ENCODE results near the gene IL17C.

The IL17C gene

GRCh38 chr16:88629835-88630234 lies 8.5 kb upstream of the IL17C start:
- DNase-seq, result no peak

DNA sequence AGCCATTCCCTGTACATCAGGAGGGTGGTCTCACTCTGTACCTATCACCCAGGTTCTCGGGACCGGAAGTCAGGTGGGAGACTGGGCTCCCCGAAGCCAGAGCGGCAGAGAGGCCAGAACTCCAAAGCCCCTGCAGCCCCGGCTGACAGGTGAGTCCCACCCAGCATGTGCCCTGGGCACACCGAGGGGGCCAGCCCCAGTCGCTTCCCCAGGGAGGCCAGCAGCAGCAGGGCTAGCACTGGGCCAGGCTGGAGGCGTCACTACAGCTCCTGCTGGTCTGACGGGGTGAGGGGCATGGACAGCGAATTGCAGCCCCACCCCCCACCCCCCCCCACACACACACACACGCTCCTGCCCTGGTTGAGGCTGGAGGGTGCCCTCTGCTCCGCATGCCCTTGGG lies 7.9 kb upstream of the IL17C start:
- DNase-seq, result no peak

DNA sequence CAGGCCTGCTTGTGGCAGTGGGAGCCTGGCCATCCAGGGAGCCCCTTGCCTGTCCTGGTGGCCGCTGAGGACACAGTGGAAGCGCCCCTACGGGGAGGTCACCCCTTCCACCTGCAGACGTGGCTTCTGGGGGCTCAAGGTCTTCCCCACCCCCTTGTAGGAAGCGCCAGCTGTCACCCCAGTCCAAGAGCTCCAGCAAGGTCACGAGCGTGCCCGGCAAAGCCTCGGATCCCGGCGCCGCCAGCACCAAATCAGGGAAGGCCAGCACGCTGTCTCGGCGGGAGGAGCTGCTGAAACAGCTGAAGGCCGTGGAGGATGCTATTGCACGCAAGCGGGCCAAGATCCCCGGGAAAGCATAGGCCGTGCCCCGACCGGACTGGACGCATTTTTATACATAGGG lies 7.4 kb upstream of the IL17C start:
- DNase-seq, result no peak

DNA sequence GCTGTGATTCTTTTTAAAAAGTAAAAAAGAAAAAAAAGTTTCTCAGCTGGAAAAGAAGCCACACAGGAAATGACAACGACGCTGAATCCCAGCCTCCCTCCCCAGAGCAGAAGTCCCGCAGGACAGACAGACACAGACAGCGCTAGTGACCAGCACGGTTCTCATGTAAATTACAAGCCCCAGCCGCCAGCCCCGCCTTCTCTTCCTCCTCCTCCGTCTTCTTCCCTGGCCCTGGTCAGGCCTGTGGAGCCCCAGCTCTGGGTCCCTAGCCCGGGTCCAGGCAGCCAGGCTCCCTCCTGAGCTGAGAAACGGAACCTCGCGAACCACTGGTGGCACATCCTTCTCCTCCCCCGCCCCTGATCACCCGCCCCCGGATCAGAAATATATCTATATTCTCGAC lies 7.0 kb upstream of the IL17C start:
- no peak for DNase-seq

DNA sequence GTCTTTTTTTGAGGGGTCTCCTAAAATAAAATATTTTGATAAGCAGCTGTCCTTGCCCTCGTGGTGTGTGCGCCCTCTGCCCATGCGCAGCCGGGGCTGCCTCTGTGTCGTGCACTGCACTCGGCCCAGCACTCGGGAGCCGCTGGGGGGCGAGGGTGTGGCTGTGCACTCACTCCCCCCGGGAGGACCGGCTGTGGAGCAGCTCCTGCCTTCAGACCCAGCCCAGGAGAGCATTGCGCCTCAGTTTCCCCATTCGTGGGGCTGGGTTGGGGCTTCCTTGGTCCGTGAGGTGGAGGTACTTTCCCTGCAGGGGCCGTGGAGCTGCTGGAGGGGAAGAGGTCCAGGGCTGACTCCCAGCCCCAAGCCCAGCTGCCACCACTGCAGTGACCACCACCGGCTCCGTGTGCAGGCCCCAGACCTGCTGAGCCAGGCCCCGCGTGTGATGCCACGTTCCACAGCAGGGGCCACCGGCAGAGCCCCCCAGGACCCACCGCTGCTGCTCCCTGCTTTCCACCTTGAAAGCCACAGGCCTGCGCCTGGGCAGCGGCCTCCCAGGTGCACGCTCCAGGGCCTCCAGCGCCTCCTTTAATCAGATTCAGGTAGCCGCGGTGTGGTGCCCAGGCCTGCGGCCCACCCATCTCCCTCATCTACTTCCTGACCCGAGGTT lies 6.3 kb upstream of the IL17C start:
- DNase-seq, result no peak

- no peak for DNase-seq
Observed at GRCh38 chr16:88632587-88632930, 5.8 kb upstream of the IL17C start.

DNA sequence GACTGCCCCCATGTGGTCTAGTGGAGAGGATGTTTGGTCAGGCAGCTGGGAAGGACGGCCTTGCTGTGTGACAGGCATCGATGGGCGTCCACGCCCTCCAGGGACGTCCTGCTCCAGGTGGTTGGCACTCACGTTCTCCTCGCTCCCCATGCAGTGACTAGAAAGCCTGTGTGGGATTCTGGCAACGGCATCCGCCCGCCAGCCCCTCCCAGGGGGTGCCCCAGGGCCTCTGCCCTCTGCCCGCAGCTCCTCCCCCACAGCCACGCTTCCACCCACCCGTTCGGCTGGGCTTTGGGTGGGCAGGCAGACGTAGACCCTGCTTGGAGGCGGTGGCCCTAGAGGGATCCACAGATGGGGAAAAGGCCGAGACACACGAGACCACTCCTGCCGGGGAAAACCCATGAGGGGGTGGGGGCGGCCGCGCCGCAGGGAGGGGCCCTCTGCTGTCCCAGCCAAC lies 4.7 kb upstream of the IL17C start:
- peak; percentile 47 for DNase-seq

GRCh38 chr16:88634141-88634993 lies 4.0 kb upstream of the IL17C start:
- DNase-seq, result peak; percentile 63

DNA sequence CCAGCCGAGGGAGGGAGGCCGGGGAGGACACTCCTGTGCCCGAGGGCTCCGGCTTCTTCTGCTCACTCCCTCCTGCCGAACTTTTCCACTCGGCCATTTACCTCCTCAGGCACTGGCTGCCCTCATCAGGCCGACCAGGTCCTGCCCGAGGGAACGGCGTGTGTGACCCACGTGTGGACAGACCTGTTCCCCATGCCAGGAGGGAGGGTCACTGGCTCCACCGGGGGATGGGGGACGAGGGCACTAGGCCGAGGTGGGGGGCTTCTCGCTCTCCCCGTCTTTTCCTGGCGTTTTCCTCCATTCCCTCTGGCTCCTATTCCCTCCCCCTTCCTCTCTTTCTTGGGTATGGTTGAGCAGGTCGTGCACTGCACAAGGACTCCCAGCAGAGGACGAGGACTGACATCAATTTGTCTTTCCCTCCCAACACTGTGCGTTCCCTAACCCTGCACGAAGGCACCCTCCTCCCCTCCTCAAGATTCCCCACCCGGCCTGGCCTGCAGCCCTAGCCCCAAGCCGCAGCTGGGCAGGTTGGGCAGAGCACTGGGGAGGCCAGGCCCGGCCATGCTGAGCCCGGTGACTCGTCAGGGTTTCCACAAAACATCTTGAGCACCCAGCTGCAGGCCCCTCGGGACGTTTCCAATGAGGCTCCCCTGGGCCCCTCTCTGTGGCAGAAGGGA lies 3.2 kb upstream of the IL17C start:
- DNase-seq, result no peak

- no peak for DNase-seq
Observed at GRCh38 chr16:88635671-88636319, 2.6 kb upstream of the IL17C start.

GRCh38 chr16:88636488-88637265 lies 1.7 kb upstream of the IL17C start:
- no peak for DNase-seq

- no peak for DNase-seq
Observed at GRCh38 chr16:88639231-88640038, 1.1 kb downstream of the IL17C start.

DNA sequence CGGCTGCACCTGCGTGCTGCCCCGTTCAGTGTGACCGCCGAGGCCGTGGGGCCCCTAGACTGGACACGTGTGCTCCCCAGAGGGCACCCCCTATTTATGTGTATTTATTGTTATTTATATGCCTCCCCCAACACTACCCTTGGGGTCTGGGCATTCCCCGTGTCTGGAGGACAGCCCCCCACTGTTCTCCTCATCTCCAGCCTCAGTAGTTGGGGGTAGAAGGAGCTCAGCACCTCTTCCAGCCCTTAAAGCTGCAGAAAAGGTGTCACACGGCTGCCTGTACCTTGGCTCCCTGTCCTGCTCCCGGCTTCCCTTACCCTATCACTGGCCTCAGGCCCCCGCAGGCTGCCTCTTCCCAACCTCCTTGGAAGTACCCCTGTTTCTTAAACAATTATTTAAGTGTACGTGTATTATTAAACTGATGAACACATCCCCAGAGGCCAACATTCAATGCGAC lies 1.7 kb downstream of the IL17C start:
- no peak for DNase-seq

DNA sequence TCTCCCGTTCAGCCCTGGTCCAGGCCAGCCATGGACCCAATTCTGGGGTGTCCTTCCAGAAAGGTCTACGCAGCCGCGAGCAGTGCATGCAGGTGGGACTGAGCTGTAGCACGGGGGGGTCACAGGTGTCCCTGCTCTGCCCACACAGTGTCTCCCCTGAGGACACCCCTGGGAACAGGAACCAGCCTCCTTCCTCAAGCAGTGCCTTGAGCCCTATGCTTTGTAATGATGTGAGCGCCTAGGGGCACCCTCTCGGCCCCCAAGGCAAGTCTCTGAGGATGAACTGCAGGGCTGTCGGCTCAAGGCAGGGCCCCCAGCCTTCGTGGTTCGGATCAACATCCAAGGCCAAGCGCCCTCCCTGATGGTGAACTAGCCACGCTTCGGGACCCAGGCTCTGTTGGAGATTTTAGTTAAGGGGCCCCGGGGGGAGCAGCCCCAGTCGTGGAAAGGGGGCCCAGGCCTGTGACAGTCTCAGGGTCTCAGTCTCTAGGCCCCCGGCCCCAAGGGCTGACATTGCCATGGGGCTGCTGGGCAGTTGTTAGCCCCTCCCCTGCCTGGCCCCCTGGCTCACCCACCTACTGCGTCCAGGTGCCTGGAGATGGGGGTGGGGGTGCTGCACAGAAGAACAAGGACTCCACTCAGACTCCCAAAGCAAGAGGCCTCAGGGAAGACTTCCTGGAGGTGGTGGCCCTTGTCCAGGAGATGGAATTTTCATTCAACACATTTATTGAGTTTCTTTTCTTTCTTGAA lies 2.3 kb downstream of the IL17C start:
- DNase-seq, result no peak

- no peak for DNase-seq
Observed at GRCh38 chr16:88642881-88643643, 4.7 kb downstream of the IL17C start.

GRCh38 chr16:88643644-88643932 lies 5.2 kb downstream of the IL17C start:
- no peak for DNase-seq

GRCh38 chr16:88645455-88645854 lies 7.1 kb downstream of the IL17C start:
- DNase-seq, result no peak

DNA sequence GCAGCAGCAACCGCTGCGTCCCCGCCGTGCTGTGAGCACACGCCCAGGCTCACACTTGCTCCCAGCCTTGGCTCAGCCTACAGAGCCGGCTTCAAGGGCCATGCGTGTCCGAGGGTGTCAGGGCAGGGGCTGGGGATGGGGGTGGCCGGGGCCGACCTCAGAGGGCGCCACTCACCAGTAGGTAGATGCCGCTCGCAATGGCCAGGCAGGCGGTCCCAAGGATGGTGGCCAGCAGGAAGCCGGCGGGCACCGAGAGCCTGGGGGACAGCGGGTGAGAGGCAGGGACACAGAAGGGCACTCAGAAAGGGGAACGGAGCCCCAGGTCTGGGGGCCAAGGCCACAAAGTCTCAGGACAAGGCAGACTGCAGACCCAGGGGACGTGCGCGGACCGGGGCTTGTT lies 7.6 kb downstream of the IL17C start:
- no peak for DNase-seq

- no peak for DNase-seq
Observed at GRCh38 chr16:88646345-88647034, 8.1 kb downstream of the IL17C start.
